Fibroblast of skin of left biceps (primary cell): ENCODE measurements around the gene RDH16.

ENCODE experiments used
- DNase-seq, 2 experiments: peaks; one replicate each; pipeline ENCODE4 v3.0.0-alpha.2; 2013; ENCODE audit warnings: low read depth in 2 of 2

The RDH16 gene, protein sequence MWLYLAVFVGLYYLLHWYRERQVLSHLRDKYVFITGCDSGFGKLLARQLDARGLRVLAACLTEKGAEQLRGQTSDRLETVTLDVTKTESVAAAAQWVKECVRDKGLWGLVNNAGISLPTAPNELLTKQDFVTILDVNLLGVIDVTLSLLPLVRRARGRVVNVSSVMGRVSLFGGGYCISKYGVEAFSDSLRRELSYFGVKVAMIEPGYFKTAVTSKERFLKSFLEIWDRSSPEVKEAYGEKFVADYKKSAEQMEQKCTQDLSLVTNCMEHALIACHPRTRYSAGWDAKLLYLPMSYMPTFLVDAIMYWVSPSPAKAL

DNA sequence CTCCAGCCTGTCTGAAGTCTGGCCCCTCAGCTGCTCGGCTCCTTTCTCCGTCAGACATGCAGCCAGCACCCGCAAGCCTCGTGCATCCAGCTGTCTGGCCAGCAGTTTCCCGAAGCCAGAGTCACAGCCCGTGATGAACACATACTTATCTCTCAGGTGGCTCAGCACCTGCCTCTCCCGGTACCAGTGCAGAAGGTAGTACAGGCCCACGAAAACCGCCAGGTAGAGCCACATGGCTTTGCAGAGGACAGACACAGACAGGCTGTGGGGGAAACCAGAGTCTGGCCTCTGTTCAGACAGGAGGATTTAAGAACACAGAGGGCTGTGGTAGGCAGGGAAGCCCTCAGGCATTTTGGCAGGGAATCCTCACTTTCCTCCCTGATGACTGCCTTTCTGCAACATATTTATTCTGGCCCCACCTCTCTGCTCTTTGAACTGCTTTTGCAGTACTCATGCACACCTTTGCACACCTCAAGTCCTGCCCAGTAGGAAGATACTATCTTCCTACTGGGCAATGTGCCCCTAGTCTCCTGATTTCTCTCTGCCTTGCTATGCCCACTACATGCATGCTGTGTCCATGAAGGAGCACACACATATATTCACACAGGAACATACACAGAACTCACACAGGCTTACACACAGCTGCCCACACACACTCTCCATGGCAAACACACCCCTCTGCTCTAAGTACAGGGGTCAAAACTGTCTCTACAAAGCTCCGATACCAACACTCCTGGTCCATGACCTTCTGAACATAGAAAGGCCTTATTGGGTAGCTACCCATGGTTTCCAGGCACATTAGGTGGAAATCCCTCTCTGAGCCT, at the start of gene RDH16:
Gene RDH16, minus strand, starts transcription at position 380 of the 824 bp plus-strand sequence. Its CDS starts 146 bp downstream, at position 234.
- DNase-seq, result no peak

DNA sequence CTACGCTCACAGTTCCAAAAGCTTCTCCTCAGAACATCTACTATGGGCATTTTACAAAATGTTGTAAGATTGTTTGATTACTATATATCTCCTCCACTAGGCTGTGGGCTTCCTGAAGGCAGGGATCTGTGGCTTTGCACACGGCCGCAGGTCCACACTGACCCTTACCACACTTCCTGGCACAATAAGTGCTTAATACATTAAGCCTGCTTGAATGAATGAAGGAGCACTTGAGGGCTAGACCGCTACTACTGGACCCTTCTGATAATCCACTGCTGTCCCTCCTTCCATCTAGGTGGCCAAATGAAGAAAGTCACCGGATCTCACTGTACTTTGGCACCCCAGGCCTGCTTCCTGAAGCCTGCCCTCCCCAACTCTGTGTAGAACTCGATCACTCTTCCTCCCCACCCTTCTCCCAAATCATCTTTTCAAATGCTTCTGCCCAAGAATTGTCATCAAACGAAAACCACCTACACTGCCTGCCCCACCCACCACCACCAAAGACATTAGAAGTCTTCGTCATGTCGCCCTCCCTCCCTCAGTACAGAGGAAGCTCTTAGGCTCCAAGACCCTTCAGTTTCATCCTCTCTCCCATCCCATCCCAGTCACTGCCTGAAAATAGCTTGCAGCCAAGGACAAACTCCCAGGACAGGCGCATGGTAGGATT, 49.5 kb upstream of the RDH16 start:
- DNase-seq, result no peak

DNA sequence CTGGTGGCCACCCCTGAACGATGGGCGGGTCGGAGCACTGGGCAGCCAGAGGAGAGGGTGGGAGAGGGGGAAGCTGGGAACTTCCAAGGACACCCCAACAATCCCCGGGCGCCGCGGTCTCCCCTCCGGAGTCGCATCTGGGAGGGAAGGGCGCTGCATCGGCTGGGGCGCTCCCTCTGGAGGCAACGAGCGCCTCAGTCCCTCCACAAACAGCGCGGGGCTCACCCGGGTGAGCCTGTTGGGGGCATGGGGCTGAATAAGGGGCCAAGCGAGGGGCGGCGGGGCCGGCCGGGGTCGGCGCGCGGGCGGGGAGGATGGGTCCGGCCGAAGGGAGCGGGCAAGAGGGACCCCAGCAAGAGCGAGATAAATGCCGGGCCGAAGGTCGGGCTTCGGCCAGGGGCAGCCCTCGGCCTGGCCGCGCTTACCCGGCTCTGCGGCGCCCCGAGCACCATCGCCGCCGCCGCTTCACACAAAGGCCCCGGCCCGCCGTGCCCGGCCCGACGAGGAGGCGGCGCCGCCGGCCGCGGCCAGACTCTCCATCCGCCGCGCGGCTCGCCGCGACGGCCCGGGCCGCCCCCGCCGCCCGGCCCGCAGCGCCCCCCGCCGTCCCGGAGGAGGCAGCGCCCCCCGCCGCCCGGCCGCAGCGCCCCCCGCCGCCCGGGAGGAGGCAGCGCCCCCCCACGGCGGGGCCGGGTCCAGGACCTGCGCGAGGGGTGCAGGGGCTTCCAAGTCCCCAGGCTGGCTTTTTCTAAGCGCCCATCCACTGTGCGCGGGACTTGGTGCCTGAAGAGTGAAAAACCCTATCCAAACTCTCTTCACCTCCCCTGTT, 48.8 kb upstream of the RDH16 start, which contains the start of gene ZBTB39:
Gene ZBTB39, minus strand, starts transcription at position 567 of the 829 bp plus-strand sequence. CDS start 1,629 bp downstream, outside the sequence.
- peak; percentile 14 to 20 for DNase-seq

DNA sequence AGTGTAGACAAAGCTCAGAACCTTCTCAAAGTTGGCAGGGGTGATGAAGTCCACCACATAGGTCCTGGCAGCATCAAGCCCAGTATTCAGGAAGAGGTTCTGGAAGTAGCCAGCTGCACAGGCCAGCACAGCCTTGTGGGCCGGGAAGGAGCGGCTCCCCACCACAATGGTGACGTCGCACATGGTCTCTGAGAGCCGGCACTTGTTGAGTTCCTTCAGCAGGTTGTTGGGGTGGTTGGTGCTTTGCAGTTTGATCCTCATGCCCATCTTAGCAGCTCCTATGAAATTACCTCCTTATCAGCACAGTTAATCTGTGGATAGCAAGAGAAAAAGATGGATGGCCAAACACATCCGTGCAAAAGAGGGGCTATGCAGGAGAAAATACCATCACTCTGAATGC, 47.2 kb upstream of the RDH16 start:
- DNase-seq, result no peak

DNA sequence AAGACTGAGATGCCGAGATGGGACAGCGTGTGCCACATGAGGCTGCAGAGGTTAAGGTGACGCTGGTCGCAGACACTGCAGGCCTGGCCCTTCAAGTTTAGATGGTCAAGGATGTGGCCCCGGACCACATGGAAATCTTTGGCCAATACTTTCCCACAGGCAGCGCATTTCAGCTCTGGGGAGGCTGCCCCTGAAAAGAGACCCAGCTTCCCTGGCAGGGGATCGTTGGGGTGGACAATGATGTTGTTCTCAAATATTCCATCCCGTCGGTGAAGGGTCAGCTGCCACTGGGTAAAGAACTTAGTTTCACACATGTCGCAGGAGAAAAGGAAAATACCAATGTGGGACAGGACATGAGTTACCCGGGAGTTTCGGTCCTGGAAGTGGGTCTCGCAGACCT, 46.0 kb upstream of the RDH16 start:
- no peak for DNase-seq

DNA sequence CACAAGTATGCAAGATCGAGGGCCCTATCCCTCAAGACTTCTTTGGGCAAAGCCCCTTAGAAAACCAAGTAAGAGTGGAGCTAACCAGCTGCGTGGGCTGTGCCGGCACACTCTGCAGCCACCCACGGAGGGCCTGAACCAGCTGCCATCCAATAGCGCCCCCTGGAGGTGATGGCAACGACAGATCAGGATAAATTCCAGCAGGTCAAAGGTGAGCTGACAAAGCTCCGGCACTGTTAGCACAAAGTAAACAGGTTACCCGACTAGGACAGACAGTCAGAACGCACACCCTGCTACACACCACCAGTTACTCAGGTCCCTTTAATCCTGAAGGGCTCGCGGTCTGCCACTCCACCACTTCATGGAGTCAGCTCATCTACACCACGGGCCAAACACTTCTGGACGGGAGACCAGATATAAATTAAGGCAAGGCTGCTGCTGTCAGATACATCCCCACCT, 44.1 kb upstream of the RDH16 start:
- DNase-seq, result no peak

DNA sequence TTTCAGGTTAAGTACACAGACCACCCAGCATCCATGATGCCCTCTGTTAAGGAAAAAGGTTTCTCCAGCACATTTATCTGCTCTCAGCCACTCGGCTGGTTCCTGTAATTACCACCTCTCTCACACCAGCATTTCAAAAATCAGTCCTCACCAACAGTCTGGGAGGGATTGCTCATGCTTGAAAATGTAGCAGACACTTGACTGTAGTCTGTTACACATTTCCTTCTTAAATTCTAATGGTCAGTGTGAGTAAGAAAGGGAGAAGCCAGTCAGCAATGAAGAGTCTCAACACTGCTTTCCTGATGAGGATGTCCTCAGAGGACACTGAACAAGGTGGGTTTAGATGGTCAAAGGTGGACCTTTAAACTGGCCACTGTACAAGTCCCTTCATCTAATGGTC, 43.0 kb upstream of the RDH16 start:
- DNase-seq, result no peak

DNA sequence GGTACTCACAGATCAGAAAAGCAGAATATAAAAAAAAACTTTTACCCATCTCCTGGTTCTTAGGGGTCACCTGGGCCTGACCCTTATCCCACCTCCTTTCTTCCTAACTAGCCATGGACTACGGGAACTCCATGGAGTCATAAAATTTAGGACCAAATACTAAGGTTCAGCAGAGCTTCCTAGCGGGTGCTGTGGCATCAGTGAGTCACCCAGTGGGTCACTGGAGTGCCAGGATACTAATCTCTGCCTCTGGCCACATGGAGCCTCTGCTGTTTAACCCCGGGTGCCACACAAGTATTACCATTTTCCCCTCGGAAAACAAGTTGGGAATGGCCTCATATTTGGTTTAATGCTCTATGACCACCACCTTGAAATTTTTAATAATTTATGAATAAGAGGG, 42.0 kb upstream of the RDH16 start:
- DNase-seq, result no peak

DNA sequence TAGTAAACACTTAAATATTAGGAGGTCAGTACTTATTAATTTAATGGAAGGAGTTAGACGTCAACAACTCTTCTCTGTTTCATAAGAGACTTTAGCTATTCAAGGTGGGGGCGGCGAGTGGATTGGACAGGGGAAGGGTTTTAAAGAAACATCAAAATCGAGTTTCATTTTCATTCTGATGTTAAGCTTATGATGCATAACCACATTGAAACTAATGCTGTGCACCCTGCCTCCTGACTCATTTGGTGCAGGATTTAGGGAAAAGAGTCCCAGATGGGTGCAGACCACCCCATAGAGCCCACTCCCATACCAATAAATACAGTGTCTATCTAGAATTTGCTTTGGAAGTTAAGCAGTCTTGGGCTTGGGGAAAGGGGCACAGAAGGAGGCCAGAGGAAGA, 41.6 kb upstream of the RDH16 start:
- no peak for DNase-seq

DNA sequence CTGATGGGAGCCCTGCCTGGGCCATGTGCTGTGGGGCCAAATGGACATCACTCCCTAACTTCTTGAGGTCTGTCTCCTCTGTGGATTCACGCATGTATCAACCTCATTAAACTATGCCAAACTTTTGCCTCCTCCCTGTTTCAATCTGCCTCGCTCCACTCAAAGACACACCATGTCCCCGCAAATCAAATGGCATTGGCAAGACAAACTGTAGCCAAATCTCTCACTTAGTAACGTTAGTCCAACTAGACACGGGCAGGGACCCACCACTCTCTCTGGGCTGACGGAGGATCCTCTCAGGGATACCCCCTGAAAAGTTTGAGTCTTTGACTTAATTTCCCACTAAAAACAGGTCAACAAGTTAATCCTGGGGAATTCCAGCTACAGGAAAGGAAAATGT, 40.9 kb upstream of the RDH16 start:
- no peak for DNase-seq

DNA sequence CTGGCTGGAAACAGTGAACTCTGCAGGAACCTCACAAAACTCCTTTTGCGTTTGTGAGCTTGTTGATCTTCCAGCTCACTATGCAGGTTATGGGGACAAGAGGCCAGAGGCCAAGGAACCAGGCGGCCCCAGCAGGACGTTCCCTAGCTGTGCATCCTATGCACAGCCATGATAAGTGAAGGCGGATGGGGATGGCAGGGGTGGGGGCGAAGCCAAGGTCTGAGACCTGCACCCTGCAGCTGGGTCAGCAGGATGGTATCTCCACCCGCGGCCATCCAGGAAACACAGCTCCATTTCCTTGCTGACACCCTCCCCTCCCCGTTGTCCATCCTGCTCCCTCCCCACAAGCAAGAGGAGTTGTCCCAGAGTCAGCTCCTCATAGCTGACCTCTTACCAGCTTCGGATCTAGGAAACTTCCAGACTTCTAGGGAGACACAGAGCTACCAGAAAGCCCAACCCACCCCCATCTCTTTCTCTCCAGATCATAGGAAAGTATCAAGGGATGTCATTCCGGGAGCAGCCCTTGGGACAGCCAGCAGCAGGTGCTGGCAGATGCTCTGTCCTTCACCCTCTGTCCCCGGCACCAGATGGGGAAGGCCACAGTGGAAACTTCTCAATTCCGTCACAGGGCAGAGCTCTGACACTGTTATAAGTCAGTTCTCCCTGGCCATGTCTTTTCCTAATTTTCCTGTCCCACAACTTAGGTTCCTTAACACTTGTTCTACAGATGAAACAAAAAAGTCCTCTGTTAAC, 39.6 kb upstream of the RDH16 start:
- no peak for DNase-seq

DNA sequence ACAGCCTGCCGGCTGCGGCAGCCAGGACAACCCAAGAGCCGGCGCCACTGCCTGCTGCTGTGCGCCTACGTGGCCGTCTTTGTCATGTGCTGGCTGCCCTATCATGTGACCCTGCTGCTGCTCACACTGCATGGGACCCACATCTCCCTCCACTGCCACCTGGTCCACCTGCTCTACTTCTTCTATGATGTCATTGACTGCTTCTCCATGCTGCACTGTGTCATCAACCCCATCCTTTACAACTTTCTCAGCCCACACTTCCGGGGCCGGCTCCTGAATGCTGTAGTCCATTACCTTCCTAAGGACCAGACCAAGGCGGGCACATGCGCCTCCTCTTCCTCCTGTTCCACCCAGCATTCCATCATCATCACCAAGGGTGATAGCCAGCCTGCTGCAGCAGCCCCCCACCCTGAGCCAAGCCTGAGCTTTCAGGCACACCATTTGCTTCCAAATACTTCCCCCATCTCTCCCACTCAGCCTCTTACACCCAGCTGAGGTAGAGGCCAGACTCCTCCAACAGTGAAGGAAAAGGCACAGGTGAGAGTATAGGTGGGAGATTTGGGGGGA, 38.6 kb upstream of the RDH16 start:
- no peak for DNase-seq

DNA sequence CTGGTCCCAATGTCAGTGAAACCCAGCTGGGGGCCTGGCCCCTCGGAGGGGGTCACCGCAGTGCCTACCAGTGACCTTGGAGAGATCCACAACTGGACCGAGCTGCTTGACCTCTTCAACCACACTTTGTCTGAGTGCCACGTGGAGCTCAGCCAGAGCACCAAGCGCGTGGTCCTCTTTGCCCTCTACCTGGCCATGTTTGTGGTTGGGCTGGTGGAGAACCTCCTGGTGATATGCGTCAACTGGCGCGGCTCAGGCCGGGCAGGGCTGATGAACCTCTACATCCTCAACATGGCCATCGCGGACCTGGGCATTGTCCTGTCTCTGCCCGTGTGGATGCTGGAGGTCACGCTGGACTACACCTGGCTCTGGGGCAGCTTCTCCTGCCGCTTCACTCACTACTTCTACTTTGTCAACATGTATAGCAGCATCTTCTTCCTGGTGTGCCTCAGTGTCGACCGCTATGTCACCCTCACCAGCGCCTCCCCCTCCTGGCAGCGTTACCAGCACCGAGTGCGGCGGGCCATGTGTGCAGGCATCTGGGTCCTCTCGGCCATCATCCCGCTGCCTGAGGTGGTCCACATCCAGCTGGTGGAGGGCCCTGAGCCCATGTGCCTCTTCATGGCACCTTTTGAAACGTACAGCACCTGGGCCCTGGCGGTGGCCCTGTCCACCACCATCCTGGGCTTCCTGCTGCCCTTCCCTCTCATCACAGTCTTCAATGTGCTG, 38.0 kb upstream of the RDH16 start:
- no peak for DNase-seq

DNA sequence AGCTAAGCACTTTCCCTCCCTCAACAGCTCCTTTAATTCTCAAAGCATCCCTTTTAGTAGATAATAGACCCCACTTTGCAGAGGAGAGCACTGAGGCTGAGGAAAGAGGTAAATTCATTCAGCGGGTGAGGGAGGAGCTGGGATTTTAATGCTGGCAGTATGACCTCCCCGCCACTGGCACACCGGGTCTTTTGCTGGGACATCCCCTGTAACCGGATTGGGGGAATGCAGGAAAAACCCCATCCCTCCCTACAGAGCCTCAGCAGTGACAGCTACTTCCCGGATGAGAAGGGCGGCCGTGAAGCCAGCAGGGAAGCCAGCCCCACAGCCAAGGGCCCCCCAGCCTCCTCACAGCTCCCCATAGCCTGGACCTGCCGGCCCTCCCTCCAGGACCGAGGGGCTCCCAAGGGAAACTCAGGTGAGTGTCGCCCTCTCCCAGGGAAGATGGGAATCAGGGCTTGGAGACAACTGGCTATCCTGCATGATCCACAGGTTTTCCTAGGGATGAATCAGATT, 36.9 kb upstream of the RDH16 start:
- DNase-seq, result no peak

DNA sequence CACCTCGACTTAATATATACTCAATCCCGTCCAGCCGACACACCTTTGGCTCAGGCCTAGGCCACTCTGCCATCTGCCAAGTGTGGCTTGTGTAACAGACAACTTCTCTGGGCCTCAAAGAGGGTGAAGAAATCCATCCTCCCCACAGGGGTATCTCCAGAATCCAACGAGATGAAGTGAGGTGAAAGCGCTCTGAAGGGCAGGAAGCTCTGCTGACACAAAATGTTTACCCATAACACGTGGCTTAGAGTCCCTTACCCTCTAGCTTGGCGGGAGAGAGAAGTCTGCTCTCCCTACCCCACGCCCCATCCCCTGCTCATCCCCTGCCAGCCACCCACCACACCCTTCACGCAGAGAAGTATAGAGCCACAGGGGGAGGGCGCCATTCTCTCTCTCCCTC, 35.9 kb upstream of the RDH16 start:
- no peak for DNase-seq

DNA sequence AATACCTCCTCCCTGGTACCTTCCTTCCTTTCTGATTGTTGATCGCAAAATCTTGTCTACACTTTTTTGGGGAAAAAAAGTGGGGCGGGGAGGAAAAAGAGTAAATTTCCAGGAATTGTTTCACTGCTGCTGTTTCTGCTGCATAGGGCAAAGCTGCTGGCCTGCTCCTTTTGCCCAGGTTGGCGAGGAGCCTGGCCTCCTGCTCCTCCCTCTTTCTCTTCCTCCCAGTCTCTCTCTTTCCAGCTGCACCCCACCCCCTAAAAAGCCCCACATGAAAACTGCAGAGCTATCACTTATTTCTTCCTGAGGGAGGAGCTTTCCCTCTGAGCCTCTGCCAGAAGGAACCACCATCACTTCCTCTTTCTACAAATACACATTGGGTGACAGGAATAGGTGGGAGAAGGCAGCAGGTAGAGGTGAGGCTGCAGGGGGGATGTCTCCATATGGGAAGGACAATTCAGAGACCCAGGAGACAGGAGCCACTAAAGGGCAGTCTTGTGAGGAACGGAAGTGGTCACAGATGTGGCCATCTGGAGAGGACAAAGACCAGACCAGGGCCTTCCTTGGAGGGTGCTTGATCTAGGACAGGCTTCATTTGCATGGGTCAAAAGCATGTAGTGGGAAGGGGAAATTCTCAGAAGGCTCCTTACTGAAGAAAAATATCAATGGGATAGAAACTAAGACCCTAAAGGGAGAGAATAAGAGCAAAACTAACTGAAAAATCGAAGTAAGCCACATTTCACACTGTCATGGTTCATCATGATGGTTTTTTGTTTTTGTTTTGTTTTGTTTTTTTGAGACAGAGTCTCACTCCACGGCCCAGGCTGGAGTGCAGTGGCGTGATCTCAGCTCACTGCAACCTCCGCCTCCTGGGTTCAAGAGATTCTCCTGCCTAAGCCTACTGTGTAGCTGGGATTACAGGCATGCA, 34.2 kb upstream of the RDH16 start:
- no peak for DNase-seq

DNA sequence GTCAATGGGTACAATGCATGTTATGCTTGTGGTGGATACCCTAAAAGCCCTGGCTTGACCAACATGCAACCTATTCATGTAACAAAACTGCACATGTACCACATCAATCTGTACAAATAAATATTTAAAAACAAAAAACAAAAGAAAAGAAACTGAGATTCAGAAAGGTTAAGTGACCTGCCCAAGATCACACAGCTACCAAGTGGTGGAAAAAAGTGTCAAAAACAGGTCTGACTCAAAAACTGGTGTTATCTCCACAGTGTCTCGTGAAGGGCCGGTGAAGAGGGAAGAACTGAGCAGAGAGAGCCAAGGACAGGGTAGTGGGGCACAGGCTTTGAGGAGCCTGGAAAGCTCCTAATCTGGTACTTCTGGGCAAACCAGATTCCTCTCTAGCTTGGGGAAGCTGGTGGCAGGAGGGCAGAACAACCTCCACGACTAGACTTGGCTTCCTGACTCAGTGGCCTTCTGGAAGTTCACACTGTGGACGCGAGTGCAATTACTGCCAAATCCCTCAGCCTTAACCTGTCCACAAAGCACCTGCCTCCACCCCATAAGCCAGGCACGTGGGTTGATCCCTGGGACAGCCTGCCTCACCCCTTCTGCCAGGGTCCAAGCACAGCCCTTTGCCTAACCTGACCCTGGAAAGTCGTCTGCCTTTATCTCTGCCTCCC, 33.4 kb upstream of the RDH16 start:
- DNase-seq, result no peak
